ENCODE measurements around the gene LDB2. TPM values are rescaled to one million over a fixed set of nuclear protein-coding genes. Genes with fewer than 3 reads are reported as not detected.

Gene LDB2
- total and polyA plus RNA-seq, 2 of the 8 experiments (the other 6 are each of a cell fraction or from before 2014, with no cell fraction given): 57.0 to 140 TPM

- Histone ChIP-seq H3K36me3 (ENCODE audit: control insufficient read depth in 2 of 4, insufficient read depth in 4 of 4, low read length in 3 of 4) (no peaks in the 10 kb centered on the region), H4K91ac (replicated peaks; ENCODE audit: insufficient read length, low read length) (no peak overlapping the region), H2AFZ (ENCODE audit: low read length) (no peak overlapping the region), H3K4me2 (ENCODE audit: insufficient read depth in 1 of 2, low read depth in 2 of 2, low read length in 2 of 2) (no peak overlapping the region), H3K79me1 (ENCODE audit: low read depth, low read length) (no peaks in the 10 kb centered on the region), H4K20me1 (replicated peaks in 1 of 2; ENCODE audit: control insufficient read depth in 1 of 2, insufficient read depth in 2 of 2, low read length in 2 of 2) (no peaks in the 10 kb centered on the region), H3K79me2 (ENCODE audit: control insufficient read depth in 1 of 2, insufficient read depth in 2 of 2, low read length in 2 of 2) (peaks cover 0 to 34% of the 10 kb centered on the region in 2 experiments; a peak in 2 of 4 replicates), H2BK5ac (ENCODE audit: low read depth, low read length) (no peak overlapping the region), H3K23me2 (ENCODE audit: low read depth, low read length) (peaks cover 2% of the 10 kb centered on the region; the same call in 1 of the 2 replicates), H2AK5ac (ENCODE audit: low read depth, low read length) (no peak overlapping the region), H3K4me3 (ENCODE audit: extremely low read depth in 1 of 4, insufficient read depth in 2 of 4, low read depth in 3 of 4, low read length in 4 of 4) (no peak overlapping the region), H3K14ac (ENCODE audit: insufficient read length) (no peak overlapping the region), H2BK15ac (ENCODE audit: low read length) (no peak overlapping the region), H3K4me1 (replicated peaks in 1 of 4; ENCODE audit: control insufficient read depth in 3 of 4, insufficient read depth in 4 of 4, low read length in 3 of 4) (peaks cover 0 to 10% (median 4%) of the 10 kb centered on the region in 4 experiments; a peak in 4 of 7 replicates), H4K8ac (ENCODE audit: extremely low read depth, insufficient read depth, low read length) (no peak overlapping the region), H3K4ac (replicated peaks; ENCODE audit: insufficient read length, low read depth, low read length) (no peak overlapping the region), H3K27me3 (replicated peaks in 1 of 4; ENCODE audit: control insufficient read depth in 3 of 4, extremely low read depth in 1 of 4, insufficient read depth in 3 of 4, low read length in 3 of 4) (no peaks in the 10 kb centered on the region), H3K23ac (ENCODE audit: insufficient read length) (no peak overlapping the region), H3K9me3 (ENCODE audit: insufficient read depth in 2 of 2, low read depth in 1 of 2, low read length in 1 of 2) (no peaks in the 10 kb centered on the region), H3K27ac (ENCODE audit: low read depth, low read length) (no peak overlapping the region), H4K5ac (ENCODE audit: insufficient read length, low read depth, low read length) (no peak overlapping the region), H2BK120ac (replicated peaks; ENCODE audit: low read depth, low read length) (no peak overlapping the region), H2BK20ac (ENCODE audit: low read length) (no peak overlapping the region), H3K56ac (replicated peaks; ENCODE audit: insufficient read length, low read depth, low read length) (no peak overlapping the region), H3K9ac (replicated peaks in 1 of 4; ENCODE audit: extremely low read depth in 1 of 4, low read depth in 3 of 4, low read length in 3 of 4) (no peak overlapping the region), H3K18ac (ENCODE audit: extremely low read depth, low read length) (no peak overlapping the region), H2BK12ac (ENCODE audit: low read depth, low read length) (no peak overlapping the region)
- 81% methylated on average over 2 of the region's 2 CpGs; no CpG with 5 or more reads in 1 of the 2 experiments for WGBS, 2 experiments (ENCODE audit: extremely low coverage in 1 of 2, insufficient coverage in 1 of 2, insufficient read length in 1 of 2, insufficient replicate concordance in 2 of 2, low coverage in 1 of 2, low lambda C conversion rate in 2 of 2, missing lambda C conversion rate in 1 of 2)
- ChIA-PET CTCF (ENCODE audit: partially characterized antibody) (no interaction called here), POLR2A (ENCODE audit: partially characterized antibody) (no interaction called here)
- DNase-seq (ENCODE audit: low read depth in 1 of 2, low spot score in 2 of 2): no peak
- no peak for TF ChIP-seq MAX (IDR thresholded peaks at IDR 0.05)
- no peak for TF ChIP-seq HDAC6 (IDR thresholded peaks at IDR 0.05; ENCODE audit: low read depth, low read length)
- TF ChIP-seq RAD21 (IDR thresholded peaks at IDR 0.05 in 1 of 2, conservative IDR thresholded peaks at IDR 0.05 in 1 of 2; ENCODE audit: low read depth in 2 of 2, low read length in 2 of 2): no peak
- FAIRE-seq: no peak
Measured at GRCh38 chr4:16867827-16868226, 30.6 kb downstream of the LDB2 start.

Data from H1 (cell line).